ENCODE measurements around the gene KLC1.

DNA sequence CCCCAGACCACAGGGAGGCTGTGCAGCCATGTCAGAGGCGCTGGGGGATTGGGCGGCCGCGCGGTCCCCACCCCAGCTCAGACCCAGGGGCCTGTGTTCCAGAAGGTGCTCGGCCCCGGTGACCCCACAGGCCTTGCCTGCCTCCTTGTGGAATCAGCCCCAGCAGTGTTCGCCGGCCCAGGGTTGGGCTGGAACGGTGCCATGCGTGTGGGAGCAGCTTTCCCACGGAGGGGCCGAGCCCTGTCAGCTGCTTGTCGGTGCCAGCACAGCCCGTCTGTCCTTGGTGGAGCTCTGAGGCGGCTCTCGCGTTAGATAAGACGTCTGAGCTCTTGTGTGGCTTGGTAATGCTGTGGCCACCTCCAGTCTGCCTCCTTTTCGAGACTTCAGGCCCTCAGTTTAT is 95.1 kb downstream of the KLC1 start:
- no peak for TF ChIP-seq HDAC2 (IDR thresholded peaks at IDR 0.05)
- TF ChIP-seq JUNB (IDR thresholded peaks at IDR 0.05): no peak
- no peak for TF ChIP-seq CTCF (IDR thresholded peaks at IDR 0.05)
- no peak for TF ChIP-seq POLR2A (IDR thresholded peaks at IDR 0.05; ENCODE audit: low read length)
- no peak for TF ChIP-seq ZFP36 (IDR thresholded peaks at IDR 0.05; ENCODE audit: borderline replicate concordance, partially characterized antibody)
- no peak for TF ChIP-seq KDM5A (IDR thresholded peaks at IDR 0.05)
- TF ChIP-seq KDM1A (IDR thresholded peaks at IDR 0.05; ENCODE audit: low read depth): no peak
- no peak for TF ChIP-seq RFX5 (IDR thresholded peaks at IDR 0.05)
- TF ChIP-seq FOSB (CRISPR knock-in tag; IDR thresholded peaks at IDR 0.05): no peak
- TF ChIP-seq, protein P1, sequence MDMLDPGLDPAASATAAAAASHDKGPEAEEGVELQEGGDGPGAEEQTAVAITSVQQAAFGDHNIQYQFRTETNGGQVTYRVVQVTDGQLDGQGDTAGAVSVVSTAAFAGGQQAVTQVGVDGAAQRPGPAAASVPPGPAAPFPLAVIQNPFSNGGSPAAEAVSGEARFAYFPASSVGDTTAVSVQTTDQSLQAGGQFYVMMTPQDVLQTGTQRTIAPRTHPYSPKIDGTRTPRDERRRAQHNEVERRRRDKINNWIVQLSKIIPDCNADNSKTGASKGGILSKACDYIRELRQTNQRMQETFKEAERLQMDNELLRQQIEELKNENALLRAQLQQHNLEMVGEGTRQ (IDR thresholded peaks at IDR 0.05): no peak

Measured in A549 (cell line).